Endothelial cell of umbilical vein (primary cell): ENCODE measurements around the gene NCKAP5.

Source experiments
- MYC ChIP-seq: IDR thresholded peaks from one replicate; pipeline ENCODE4 v1.6.1; 2011; ENCODE audit warnings: mild to moderate bottlenecking, low read depth, low read length
- POLR2A ChIP-seq: IDR thresholded peaks from 2 replicates; pipeline ENCODE4 v1.6.1; 2012; ENCODE audit warnings: low read depth, mild to moderate bottlenecking, control low read depth, low read length
- POLR2AphosphoS5 ChIP-seq: IDR thresholded peaks from 2 replicates; pipeline ENCODE4 v1.6.1; 2012; ENCODE audit warnings: low read depth, mild to moderate bottlenecking, control low read depth, low read length, moderate library complexity; ENCODE audit not compliant: insufficient read depth
- TF ChIP-seq, protein P1 (sequence below), 2 donors: IDR thresholded peaks; 1 replicate in 1 of 2; 2 replicates in 1 of 2; pipeline ENCODE4 v1.5.1; 2011; ENCODE audit warnings: low read length in 2 of 2, mild to moderate bottlenecking in 2 of 2, moderate library complexity in 2 of 2, control low read depth in 1 of 2, inconsistent platforms in 1 of 2, low read depth in 1 of 2; ENCODE audit not compliant: insufficient read depth in 1 of 2; ENCODE audit errors: extremely low read depth in 1 of 2

DNA sequence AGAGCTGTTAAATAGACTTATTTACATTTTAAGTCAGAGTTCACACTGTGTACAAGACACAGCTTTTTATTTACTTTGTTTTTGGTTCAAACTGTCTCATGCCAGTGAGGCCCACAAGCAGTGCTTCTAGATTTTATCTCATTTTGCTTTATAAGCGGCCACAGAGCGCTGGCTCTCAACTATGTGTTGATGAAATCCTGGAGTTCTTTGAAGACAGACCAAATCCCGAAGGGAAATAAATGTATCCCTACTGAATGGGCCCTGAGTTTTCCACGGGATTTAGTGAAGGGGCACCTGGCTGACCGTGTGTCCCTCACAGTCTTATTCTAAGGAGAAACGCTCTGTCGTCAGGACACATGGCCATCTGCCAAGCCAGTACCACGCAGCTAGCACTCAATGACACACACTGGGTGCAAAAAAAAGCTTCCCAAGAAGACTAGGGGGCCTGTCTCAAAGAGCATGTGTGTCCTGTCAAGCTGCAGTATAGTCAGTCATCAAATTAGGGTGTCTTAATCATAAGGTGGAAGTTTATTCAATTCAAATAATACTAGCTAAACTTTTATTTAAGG is 921.6 kb downstream of the NCKAP5 start:
- TF ChIP-seq, protein P1, sequence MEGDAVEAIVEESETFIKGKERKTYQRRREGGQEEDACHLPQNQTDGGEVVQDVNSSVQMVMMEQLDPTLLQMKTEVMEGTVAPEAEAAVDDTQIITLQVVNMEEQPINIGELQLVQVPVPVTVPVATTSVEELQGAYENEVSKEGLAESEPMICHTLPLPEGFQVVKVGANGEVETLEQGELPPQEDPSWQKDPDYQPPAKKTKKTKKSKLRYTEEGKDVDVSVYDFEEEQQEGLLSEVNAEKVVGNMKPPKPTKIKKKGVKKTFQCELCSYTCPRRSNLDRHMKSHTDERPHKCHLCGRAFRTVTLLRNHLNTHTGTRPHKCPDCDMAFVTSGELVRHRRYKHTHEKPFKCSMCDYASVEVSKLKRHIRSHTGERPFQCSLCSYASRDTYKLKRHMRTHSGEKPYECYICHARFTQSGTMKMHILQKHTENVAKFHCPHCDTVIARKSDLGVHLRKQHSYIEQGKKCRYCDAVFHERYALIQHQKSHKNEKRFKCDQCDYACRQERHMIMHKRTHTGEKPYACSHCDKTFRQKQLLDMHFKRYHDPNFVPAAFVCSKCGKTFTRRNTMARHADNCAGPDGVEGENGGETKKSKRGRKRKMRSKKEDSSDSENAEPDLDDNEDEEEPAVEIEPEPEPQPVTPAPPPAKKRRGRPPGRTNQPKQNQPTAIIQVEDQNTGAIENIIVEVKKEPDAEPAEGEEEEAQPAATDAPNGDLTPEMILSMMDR (IDR thresholded peaks at IDR 0.05; ENCODE audit: extremely low read depth in 1 of 2, insufficient read depth in 1 of 2, low read depth in 1 of 2, low read length in 2 of 2) = no peak
- TF ChIP-seq MYC (no peak), POLR2AphosphoS5 (no peak), POLR2A (no peak)
